ENCODE measurements around the gene ZNF12. TPM values are rescaled to one million over a fixed set of nuclear protein-coding genes. Genes with fewer than 3 reads are reported as not detected.
A peak's percentile ranks its signal among the peaks of the same experiment; 100 is the strongest.
"Not testable (repeated sequence)": the region's sequence is repeated elsewhere in the genome, so short reads cannot be mapped to it uniquely, and the experiment has no call there.

Gene ZNF12
- total RNA-seq, result 25.5 TPM

- peak; percentile 98 for DNase-seq (ENCODE audit: low spot score)
- intact Hi-C loops (cut with DNase I), result no loop called here
- peak; percentile 100 for ATAC-seq
These were observed at the start of gene ZNF12 for GRCh38 chr7:6706666-6707407. TSS of gene ZNF12 (minus strand) at chr7:6706947. CDS start at chr7:6705173, 1,774 bp downstream.

GRCh38 chr7:6753964-6754363, 47.2 kb upstream of the ZNF12 start, which contains the start of gene RSPH10B2:
TSS of gene RSPH10B2 (plus strand) at chr7:6754103. CDS start at chr7:6757678, 3,575 bp downstream.
- ATAC-seq, result peak; percentile 67
- intact Hi-C loops (cut with DNase I); DNase-seq (ENCODE audit: low spot score): not testable (repeated sequence)

GRCh38 chr7:6750173-6750572, 43.4 kb upstream of the ZNF12 start:
- ATAC-seq; intact Hi-C loops (cut with DNase I); DNase-seq (ENCODE audit: low spot score): not testable (repeated sequence)

- DNase-seq (ENCODE audit: low spot score); intact Hi-C loops (cut with DNase I); ATAC-seq: not testable (repeated sequence)
These were observed 42.6 kb upstream of the ZNF12 start for GRCh38 chr7:6749335-6749734.

- intact Hi-C loops (cut with DNase I); DNase-seq (ENCODE audit: low spot score); ATAC-seq: not testable (repeated sequence)
These were observed 37.8 kb upstream of the ZNF12 start for GRCh38 chr7:6744410-6745100.

GRCh38 chr7:6738415-6738814, 31.7 kb upstream of the ZNF12 start:
- ATAC-seq; DNase-seq (ENCODE audit: low spot score); intact Hi-C loops (cut with DNase I): not testable (repeated sequence)

- no peak for DNase-seq (ENCODE audit: low spot score)
- intact Hi-C loops (cut with DNase I), result no loop called here
- peak; percentile 34 for ATAC-seq
These were observed 23.5 kb upstream of the ZNF12 start for GRCh38 chr7:6730343-6730633.

GRCh38 chr7:6729492-6730342, 23.0 kb upstream of the ZNF12 start:
- DNase-seq (ENCODE audit: low spot score) (peak; percentile 93), ATAC-seq (peak; percentile 100)
- intact Hi-C loops (cut with DNase I), result no loop called here

GRCh38 chr7:6728893-6729491, 22.2 kb upstream of the ZNF12 start:
- DNase-seq (ENCODE audit: low spot score); ATAC-seq; intact Hi-C loops (cut with DNase I): not testable (repeated sequence)

- ATAC-seq (no peak), DNase-seq (ENCODE audit: low spot score) (no peak)
- intact Hi-C loops (cut with DNase I), result no loop called here
These were observed 20.9 kb upstream of the ZNF12 start for GRCh38 chr7:6727663-6728062.

- ATAC-seq; DNase-seq (ENCODE audit: low spot score); intact Hi-C loops (cut with DNase I): not testable (repeated sequence)
These were observed 19.6 kb upstream of the ZNF12 start for GRCh38 chr7:6726341-6726740.

GRCh38 chr7:6725003-6725402, 18.3 kb upstream of the ZNF12 start:
- DNase-seq (ENCODE audit: low spot score) (no peak), ATAC-seq (no peak)
- intact Hi-C loops (cut with DNase I), result no loop called here

- intact Hi-C loops (cut with DNase I); DNase-seq (ENCODE audit: low spot score); ATAC-seq: not testable (repeated sequence)
These were observed 17.6 kb upstream of the ZNF12 start for GRCh38 chr7:6724351-6724750.

GRCh38 chr7:6718124-6718523, 11.4 kb upstream of the ZNF12 start:
- ATAC-seq, result no peak
- no peak for DNase-seq (ENCODE audit: low spot score)
- intact Hi-C loops (cut with DNase I), result no loop called here

- ATAC-seq; intact Hi-C loops (cut with DNase I); DNase-seq (ENCODE audit: low spot score): not testable (repeated sequence)
These were observed 9.2 kb upstream of the ZNF12 start for GRCh38 chr7:6715898-6716297.

- ATAC-seq (no peak), DNase-seq (ENCODE audit: low spot score) (no peak)
- intact Hi-C loops (cut with DNase I), result no loop called here
These were observed 7.6 kb upstream of the ZNF12 start for GRCh38 chr7:6714360-6714759.

GRCh38 chr7:6709808-6710207, 3.1 kb upstream of the ZNF12 start:
- intact Hi-C loops (cut with DNase I), result no loop called here
- DNase-seq (ENCODE audit: low spot score) (no peak), ATAC-seq (no peak)

GRCh38 chr7:6708304-6708703, 1.6 kb upstream of the ZNF12 start:
- DNase-seq (ENCODE audit: low spot score), result no peak
- no peak for ATAC-seq
- intact Hi-C loops (cut with DNase I), result no loop called here

All from sciatic nerve (tissue), 2 donors.